Coronary artery (tissue), 2 donors: ENCODE measurements around the gene NCKAP5.

Experiments
- DNase-seq: peaks from one replicate; pipeline ENCODE4 v3.0.0-alpha.2; 2017; ENCODE audit warnings: low spot score
- H3K27ac ChIP-seq, 2 donors: fragments of 200-600 bp; sonication (generic); one replicate each; pipeline ENCODE4 v1.5.1; 2016 to 2019
- H3K4me3 ChIP-seq: fragments of 200-600 bp; sonication (generic); 2 replicates; pipeline ENCODE4 v1.5.1; 2016; ENCODE audit warnings: mild to moderate bottlenecking, moderate library complexity
- TF ChIP-seq, protein P1 (sequence below): fragments of 200-600 bp; sonication (generic); IDR thresholded peaks from one replicate; pipeline ENCODE4 v1.5.1; 2019; ENCODE audit warnings: antibody characterized with exemption

NCKAP5 gene

DNA sequence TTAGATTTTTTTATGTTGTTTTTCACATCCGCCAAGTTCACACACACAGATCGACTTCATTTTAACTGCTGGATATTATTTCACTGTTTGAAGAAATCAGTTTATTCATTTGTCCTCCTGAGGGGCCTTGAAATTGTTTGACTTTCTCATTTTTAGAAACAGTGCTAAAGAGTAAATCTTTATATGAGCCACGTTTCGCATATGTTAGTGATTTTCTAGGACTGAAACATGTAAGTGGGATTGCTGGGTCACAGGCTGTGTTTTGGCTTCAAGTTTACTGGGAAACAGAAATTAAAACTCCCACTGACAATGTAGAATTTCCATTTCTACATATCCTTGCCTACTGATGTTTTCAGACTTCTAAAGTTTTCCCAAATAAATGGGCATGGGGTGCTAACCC lies 363.8 kb downstream of the NCKAP5 start:
- DNase-seq = no peak
- no peak overlapping the region for H3K27ac ChIP-seq
- TF ChIP-seq, protein P1, sequence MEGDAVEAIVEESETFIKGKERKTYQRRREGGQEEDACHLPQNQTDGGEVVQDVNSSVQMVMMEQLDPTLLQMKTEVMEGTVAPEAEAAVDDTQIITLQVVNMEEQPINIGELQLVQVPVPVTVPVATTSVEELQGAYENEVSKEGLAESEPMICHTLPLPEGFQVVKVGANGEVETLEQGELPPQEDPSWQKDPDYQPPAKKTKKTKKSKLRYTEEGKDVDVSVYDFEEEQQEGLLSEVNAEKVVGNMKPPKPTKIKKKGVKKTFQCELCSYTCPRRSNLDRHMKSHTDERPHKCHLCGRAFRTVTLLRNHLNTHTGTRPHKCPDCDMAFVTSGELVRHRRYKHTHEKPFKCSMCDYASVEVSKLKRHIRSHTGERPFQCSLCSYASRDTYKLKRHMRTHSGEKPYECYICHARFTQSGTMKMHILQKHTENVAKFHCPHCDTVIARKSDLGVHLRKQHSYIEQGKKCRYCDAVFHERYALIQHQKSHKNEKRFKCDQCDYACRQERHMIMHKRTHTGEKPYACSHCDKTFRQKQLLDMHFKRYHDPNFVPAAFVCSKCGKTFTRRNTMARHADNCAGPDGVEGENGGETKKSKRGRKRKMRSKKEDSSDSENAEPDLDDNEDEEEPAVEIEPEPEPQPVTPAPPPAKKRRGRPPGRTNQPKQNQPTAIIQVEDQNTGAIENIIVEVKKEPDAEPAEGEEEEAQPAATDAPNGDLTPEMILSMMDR = no peak

DNA sequence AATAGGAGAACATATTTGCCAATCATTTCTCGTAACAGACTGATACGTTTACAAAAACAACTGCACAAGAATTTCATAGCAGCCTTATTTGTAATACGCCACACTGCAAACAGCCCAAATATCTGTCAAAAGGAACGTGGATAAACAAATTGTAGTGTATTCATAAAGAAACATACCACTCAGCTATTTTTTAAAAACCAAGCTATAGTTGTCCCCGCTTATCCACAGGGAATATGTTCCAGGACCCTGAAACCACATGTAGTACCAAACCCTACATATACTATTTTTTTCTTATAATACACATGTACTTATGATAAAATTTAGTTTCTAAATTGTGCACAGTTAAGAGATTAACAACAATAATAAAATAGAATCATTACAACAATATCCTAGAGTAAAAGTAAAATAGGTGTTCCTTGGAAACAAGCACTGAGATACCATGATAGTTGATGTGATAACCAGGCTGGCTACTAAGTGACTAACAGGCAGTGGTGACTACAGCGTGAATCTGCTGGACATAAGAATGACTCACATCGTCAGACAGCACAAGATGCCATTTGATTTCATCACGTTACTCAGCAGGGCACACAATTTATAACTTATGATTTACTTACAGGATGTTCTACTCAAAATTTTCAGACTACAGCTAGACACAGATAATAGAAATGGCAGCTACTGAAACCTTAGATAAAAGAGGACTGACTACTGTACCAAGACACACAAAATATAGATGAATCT lies 367.4 kb downstream of the NCKAP5 start:
- Histone ChIP-seq H3K4me3 (no peak overlapping the region), H3K27ac (no peak overlapping the region)
- DNase-seq = no peak
- TF ChIP-seq, protein P1 = no peak

More for the DNA sequence above, 363.8 kb downstream of the NCKAP5 start:
- no peak overlapping the region for H3K4me3 ChIP-seq

DNA sequence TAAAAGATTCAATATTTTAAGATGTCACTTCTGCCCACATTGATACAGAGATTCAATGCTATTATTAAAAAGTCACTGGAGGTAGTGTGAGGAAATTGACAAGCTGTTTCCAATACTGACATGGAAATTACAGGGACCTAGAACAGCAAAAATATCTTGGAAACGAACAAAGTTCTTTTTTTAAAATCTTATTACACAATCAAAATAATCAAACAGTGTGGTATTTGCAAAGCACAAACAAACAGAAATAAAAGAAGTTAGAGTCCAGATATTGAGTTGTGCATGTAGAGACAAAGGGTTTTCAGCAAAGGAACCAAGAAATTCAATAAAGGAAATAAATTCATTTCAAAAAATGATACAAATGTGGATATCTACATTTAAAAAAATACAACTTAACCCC lies 369.6 kb downstream of the NCKAP5 start:
- no peak overlapping the region for H3K27ac ChIP-seq
- no peak for DNase-seq
- TF ChIP-seq, protein P1 = no peak
- H3K4me3 ChIP-seq = no peak overlapping the region

DNA sequence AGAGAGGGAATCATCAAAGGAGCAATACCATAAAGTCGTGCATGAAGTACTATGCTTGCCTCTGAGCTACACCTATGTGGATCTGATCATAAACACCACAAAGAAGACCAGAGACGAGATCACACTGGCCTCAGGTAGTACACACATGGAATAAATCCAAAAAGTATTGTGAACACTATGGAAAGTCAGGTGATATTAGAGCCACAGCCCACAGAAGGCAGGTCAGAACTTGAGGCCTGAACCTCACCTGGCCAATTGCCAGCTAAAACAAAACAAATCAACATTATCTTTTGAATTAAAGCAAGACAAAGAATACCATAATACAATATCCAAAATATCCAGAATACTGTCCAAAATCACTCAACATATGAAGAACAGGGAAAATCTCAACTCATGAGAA lies 371.1 kb downstream of the NCKAP5 start:
- no peak for DNase-seq
- Histone ChIP-seq H3K4me3 (no peak overlapping the region), H3K27ac (no peak overlapping the region)
- TF ChIP-seq, protein P1 = no peak

DNA sequence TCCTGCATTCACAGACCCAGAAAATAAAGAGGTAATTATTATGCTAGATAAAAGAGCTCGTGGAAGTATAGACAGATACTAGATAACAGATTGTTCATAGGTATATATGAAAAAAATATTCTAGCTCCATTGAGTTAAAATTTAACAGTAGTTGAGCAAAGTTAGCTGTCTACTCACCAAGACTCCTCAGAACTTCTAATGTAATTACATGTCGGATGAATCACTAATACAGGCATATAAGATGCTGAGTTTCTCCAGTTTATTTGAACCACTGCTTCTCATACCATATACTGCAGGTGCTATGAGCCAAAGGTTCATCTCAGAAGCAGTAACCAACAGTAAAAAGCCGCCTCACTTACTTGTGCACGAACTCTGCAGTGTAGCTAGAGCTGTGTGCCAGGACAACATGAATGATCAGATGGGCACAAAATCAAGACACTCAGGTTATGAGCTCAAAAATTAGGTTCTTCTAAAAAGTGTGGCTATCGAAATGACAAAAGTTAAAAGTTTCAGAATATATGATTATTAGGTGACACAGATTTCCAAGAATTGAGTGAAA lies 373.4 kb downstream of the NCKAP5 start:
- no peak overlapping the region for H3K4me3 ChIP-seq
- DNase-seq = no peak
- TF ChIP-seq, protein P1 = no peak
- H3K27ac ChIP-seq = no peak overlapping the region

DNA sequence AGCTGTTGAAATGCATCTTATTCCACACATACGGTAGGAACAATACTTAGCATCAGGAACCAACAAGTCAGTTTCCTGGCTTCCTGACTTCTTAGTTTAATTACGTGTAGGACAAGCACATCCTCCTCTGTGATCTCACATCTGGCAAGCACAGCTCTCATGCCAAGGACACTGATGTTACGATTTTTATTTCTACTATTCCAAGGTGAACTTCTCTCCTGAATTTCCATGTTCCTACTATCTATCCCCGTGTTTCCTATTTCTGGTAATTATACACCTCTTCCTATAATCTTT lies 374.0 kb downstream of the NCKAP5 start:
- DNase-seq = no peak
- H3K4me3 ChIP-seq = no peak overlapping the region
- TF ChIP-seq, protein P1 = no peak
- no peak overlapping the region for H3K27ac ChIP-seq
